HepG2 (cell line): ENCODE measurements around the gene CENPW. TPM values are rescaled to one million over a fixed set of nuclear protein-coding genes. Genes with fewer than 3 reads are reported as not detected.

Source experiments
- ATAC-seq: fragments of 200-7000 bp; cut with Tn5 transposase; 3 replicates; pipeline ENCODE4 v1.9.1; 2020; ENCODE audit warnings: mild to moderate bottlenecking, moderate library complexity
- BruUV-seq: library from RNA; stranded (reverse); fragments of 400-500 nt; replicated peaks from 2 replicates; lab custom pipeline; 2021; lab: Mats Ljungman, UMichigan
- CTCF ChIA-PET: fragments of 300-600 bp; formaldehyde crosslinking; extraction: SDS; loops from one replicate; lab custom pipeline; 2021; ENCODE audit warnings: low total read pairs, inconsistent platforms, low intra/inter-chr PET ratio; lab: Yijun Ruan, JAX
- POLR2A ChIA-PET: fragments of 350-600 bp; sonication (Branson Sonifier 250); formaldehyde crosslinking; loops from one replicate; lab custom pipeline; 2020; ENCODE audit warnings: antibody characterized with exemption, inconsistent platforms; lab: Yijun Ruan, JAX
- DNase-seq: peaks from one replicate; pipeline ENCODE4 v3.0.0-alpha.2; 2015; ENCODE audit warnings: low spot score
- FAIRE-seq: peaks from 3 replicates; lab custom pipeline; 2011; peaks lifted over from hg19 to GRCh38; lab: Jason Lieb, UNC
- H2AFZ ChIP-seq: one replicate; pipeline ENCODE4 v1.6.1; 2011; ENCODE audit warnings: low read length, inconsistent platforms
- H3K27ac ChIP-seq: fragments of 300-600 bp; 3 replicates; pipeline ENCODE4 v1.8.0; 2011; ENCODE audit warnings: mixed run types, mild to moderate bottlenecking, mixed read lengths, low read length, inconsistent platforms; ENCODE audit not compliant: insufficient read depth; ENCODE audit errors: extremely low read length
- H3K27me3 ChIP-seq, 2 experiments: fragments of 200-600 bp in 1 of 2; 2 replicates in 1 of 2; 3 replicates in 1 of 2; pipeline versions ENCODE4 v1.6.0 to v1.8.0; 2011; ENCODE audit warnings: low read length in 2 of 2, mild to moderate bottlenecking in 2 of 2, moderate library complexity in 2 of 2, inconsistent platforms in 1 of 2; ENCODE audit not compliant: insufficient read depth in 2 of 2, control insufficient read depth in 1 of 2
- H3K36me3 ChIP-seq, 2 experiments: fragments of 200-600 bp in 1 of 2; replicated peaks in 1 of 2; 2 replicates in 1 of 2; 3 replicates in 1 of 2; pipeline versions ENCODE4 v1.5.1 to v1.8.0; 2011; ENCODE audit warnings: low read length in 2 of 2, inconsistent platforms in 1 of 2; ENCODE audit not compliant: insufficient read depth in 2 of 2, control insufficient read depth in 1 of 2
- H3K4me1 ChIP-seq: 2 replicates; pipeline ENCODE4 v1.5.1; 2012; ENCODE audit warnings: low read length, inconsistent platforms; ENCODE audit not compliant: insufficient read depth
- H3K4me2 ChIP-seq: 2 replicates; pipeline ENCODE4 v1.6.0; 2011; ENCODE audit warnings: low read depth, low read length, inconsistent platforms
- H3K4me3 ChIP-seq, 3 experiments: fragments of 200-600 bp in 1 of 3; sonication (generic), shearing (Covaris generic) in 1 of 3; replicated peaks in 1 of 3; 2 replicates each; pipeline ENCODE4 v1.5.1; 2011 to 2016; ENCODE audit warnings: low read length in 3 of 3, inconsistent platforms in 2 of 3, low read depth in 2 of 3, mild to moderate bottlenecking in 2 of 3, control low read depth in 1 of 3, mixed read lengths in 1 of 3; ENCODE audit not compliant: insufficient read depth in 1 of 3
- H3K79me2 ChIP-seq: one replicate; pipeline ENCODE4 v1.6.1; 2011; ENCODE audit warnings: low read length, inconsistent platforms; ENCODE audit not compliant: insufficient read depth
- H3K9ac ChIP-seq: 2 replicates; pipeline ENCODE4 v1.6.0; 2011; ENCODE audit warnings: mild to moderate bottlenecking, low read depth, low read length, inconsistent platforms; ENCODE audit not compliant: insufficient read depth
- H3K9me3 ChIP-seq: 2 replicates; pipeline ENCODE4 v1.5.1; 2012; ENCODE audit warnings: mild to moderate bottlenecking, low read length
- H4K20me1 ChIP-seq: 2 replicates; pipeline ENCODE4 v1.6.0; 2011; ENCODE audit warnings: inconsistent platforms, mild to moderate bottlenecking, low read length, moderate library complexity; ENCODE audit not compliant: insufficient read depth
- ARID2 ChIP-seq: sonication (generic); formaldehyde crosslinking; IDR thresholded peaks from 2 replicates; pipeline ENCODE4 v1.8.1; 2022; ENCODE audit warnings: mild to moderate bottlenecking, missing genetic modification reagents, borderline replicate concordance
- BCL6 ChIP-seq: IDR thresholded peaks from 2 replicates; pipeline ENCODE4 v1.6.1; 2016; ENCODE audit warnings: missing genetic modification reagents, missing compliant biosample characterization
- BRD4 ChIP-seq: sonication (generic); formaldehyde crosslinking; IDR thresholded peaks from 2 replicates; pipeline ENCODE4 v1.4.0; 2020; ENCODE audit warnings: missing genetic modification reagents
- HHEX ChIP-seq: IDR thresholded peaks from 2 replicates; pipeline ENCODE4 v1.6.1; 2016; ENCODE audit warnings: control low read depth
- PPARG ChIP-seq: conservative IDR thresholded peaks from 2 replicates; pipeline ENCODE4 v1.6.1; 2016; ENCODE audit warnings: missing biosample characterization, missing genetic modification reagents
- YEATS2 ChIP-seq: sonication (generic); formaldehyde crosslinking; IDR thresholded peaks from 2 replicates; pipeline ENCODE4 v1.4.0; 2020; ENCODE audit warnings: missing genetic modification reagents, borderline replicate concordance
- ZNF775 ChIP-seq: sonication (generic); formaldehyde crosslinking; IDR thresholded peaks from 2 replicates; pipeline ENCODE4 v1.4.0; 2020; ENCODE audit warnings: missing genetic modification reagents, mild to moderate bottlenecking, moderate library complexity, borderline replicate concordance
- WGBS: methylation state at CpG from one replicate; pipeline ENCODE4 v1.1.6; 2017; ENCODE audit warnings: low lambda C conversion rate; 5-methylcytosine and 5-hydroxymethylcytosine counted together
- in situ Hi-C: cut with HindIII; loops from 2 replicates; pipeline ENCODE4 v1.10.0; 2017; ENCODE audit warnings: low pct_unique_long_range_greater_than_20kb; ENCODE audit not compliant: extremely low pct_ligation_motif_present
- intact Hi-C: fragments of 100-400 bp; cut with micrococcal nuclease; formaldehyde crosslinking; loops from one replicate; pipeline ENCODE4 v1.10.0; 2022; ENCODE audit not compliant: unreplicated experiment
- polyA plus RNA-seq, 8 experiments: library from polyadenylated mRNA; depleted of rRNA in 3 of 8; stranded (reverse) in 7 of 8; unstranded in 1 of 8; fragments of >200 nt; fragmentation: Illumina TruSeq in 4 of 8; extraction: Trizol in 4 of 8; gene quantifications; 2 replicates each; pipeline versions ENCODE4 v1.2.1 to v1.2.3, GENCODE V29; 2011 to 2016; ENCODE audit warnings: low read depth in 4 of 8, missing spikeins in 1 of 8, mixed read lengths in 1 of 8; ENCODE audit not compliant: insufficient read depth in 1 of 8
- total RNA-seq, 5 experiments: library from RNA; depleted of rRNA; stranded (reverse); fragments of >200 nt; fragmentation: Illumina TruSeq; extraction: Trizol; gene quantifications; 2 replicates each; pipeline ENCODE4 v1.2.3, GENCODE V29; 2016; ENCODE audit warnings: low read depth in 1 of 5
- TF ChIP-seq, protein P1 (sequence below): fragments of 450-650 bp; IDR thresholded peaks from 2 replicates; pipeline ENCODE4 v1.6.1; 2016
- TF ChIP-seq, protein P2 (sequence below): sonication (generic); formaldehyde crosslinking; IDR thresholded peaks from 2 replicates; pipeline ENCODE4 v1.5.0; 2020; ENCODE audit warnings: mild to moderate bottlenecking, missing genetic modification reagents, borderline replicate concordance
- TF ChIP-seq, protein P3 (sequence below): sonication (generic); formaldehyde crosslinking; IDR thresholded peaks from 2 replicates; pipeline ENCODE4 v1.5.1; 2020; ENCODE audit warnings: mild to moderate bottlenecking, missing genetic modification reagents, borderline replicate concordance

The CENPW gene
- total and polyA plus RNA-seq, 2 of the 13 experiments (the other 11 are each of a cell fraction or from before 2014, with no cell fraction given) = 8.6 to 94.7 TPM

DNA sequence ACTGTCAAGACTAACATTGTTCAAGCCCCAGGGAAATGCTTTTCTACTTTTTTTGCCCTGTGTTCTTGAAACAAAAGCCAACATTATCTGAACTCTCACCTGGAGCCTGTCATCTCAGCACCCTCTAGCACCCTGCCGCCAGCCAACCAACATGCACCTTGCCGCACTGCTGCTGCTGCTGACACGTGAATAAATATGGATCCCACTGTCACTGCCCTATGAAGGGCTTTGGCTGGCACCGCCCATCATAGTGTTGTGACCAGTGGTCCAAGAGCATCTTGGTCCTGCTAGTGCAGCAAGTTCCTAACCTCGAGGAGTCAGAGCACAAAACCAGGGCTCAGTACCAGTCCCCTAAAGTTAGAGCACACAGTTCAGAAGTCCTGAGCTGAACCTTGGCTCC is 41.6 kb downstream of the CENPW start:
- Histone ChIP-seq H3K27ac (no peak overlapping the region), H3K9ac (no peak overlapping the region), H3K4me1 (peaks cover 26% of the 10 kb centered on the region), H3K4me3 (no peak overlapping the region), H4K20me1 (no peaks in the 10 kb centered on the region), H3K4me2 (no peak overlapping the region), H3K36me3 (no peaks in the 10 kb centered on the region), H2AFZ (no peak overlapping the region), H3K79me2 (no peaks in the 10 kb centered on the region), H3K9me3 (peaks cover 7% of the 10 kb centered on the region; the same call in 1 of the 2 replicates), H3K27me3 (no peaks in the 10 kb centered on the region)
- ChIA-PET POLR2A (no interaction called here), CTCF (no interaction called here)
- FAIRE-seq (no peak), ATAC-seq (no peak), DNase-seq (no peak)
- BruUV-seq = no TSS peak
- WGBS = 87% methylated on average over 5 of the region's 5 CpGs
- in situ Hi-C loops = no loop called here
- intact Hi-C loops = no loop called here
- no peak for TF ChIP-seq ARID2 (CRISPR knock-in tag)
- no peak for TF ChIP-seq PPARG (CRISPR knock-in tag)

DNA sequence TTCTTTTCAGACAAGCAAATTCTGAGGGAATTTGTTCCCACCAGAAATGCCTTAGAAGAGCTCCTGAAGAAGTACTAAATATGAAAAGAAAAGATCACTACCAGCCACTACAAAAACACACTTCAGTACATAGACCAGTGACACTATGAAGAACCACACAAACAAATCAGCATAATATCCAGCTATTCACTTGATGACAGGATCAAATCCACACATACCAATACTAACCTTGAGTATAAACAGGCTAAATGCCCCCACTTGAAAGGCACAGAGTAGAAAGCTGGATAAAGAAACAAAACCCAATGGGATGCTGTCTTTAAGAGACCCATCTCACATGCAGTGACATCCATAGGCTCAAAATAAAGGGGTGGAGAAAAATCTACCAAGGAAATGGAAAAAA is 43.3 kb downstream of the CENPW start:
- CTCF ChIA-PET = no interaction called here
- ATAC-seq (no peak), DNase-seq (no peak), FAIRE-seq (no peak)
- POLR2A ChIA-PET = no interaction called here
- Histone ChIP-seq H3K4me3 (no peak overlapping the region), H3K9ac (no peak overlapping the region), H3K36me3 (no peaks in the 10 kb centered on the region), H3K9me3 (peaks cover 7% of the 10 kb centered on the region; the same call in 1 of the 2 replicates), H3K4me2 (no peak overlapping the region), H3K4me1 (peaks cover 18% of the 10 kb centered on the region), H3K27me3 (no peaks in the 10 kb centered on the region), H3K27ac (no peak overlapping the region), H4K20me1 (no peaks in the 10 kb centered on the region), H2AFZ (no peak overlapping the region), H3K79me2 (no peaks in the 10 kb centered on the region)
- in situ Hi-C loops = no loop called here
- TF ChIP-seq, protein P1, sequence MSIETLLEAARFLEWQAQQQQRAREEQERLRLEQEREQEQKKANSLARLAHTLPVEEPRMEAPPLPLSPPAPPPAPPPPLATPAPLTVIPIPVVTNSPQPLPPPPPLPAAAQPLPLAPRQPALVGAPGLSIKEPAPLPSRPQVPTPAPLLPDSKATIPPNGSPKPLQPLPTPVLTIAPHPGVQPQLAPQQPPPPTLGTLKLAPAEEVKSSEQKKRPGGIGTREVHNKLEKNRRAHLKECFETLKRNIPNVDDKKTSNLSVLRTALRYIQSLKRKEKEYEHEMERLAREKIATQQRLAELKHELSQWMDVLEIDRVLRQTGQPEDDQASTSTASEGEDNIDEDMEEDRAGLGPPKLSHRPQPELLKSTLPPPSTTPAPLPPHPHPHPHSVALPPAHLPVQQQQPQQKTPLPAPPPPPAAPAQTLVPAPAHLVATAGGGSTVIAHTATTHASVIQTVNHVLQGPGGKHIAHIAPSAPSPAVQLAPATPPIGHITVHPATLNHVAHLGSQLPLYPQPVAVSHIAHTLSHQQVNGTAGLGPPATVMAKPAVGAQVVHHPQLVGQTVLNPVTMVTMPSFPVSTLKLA = no peak
- TF ChIP-seq BCL6 (CRISPR knock-in tag) (no peak), YEATS2 (CRISPR knock-in tag) (no peak), HHEX (no peak), BRD4 (CRISPR knock-in tag) (no peak), ZNF775 (CRISPR knock-in tag) (no peak)
- TF ChIP-seq, protein P2, sequence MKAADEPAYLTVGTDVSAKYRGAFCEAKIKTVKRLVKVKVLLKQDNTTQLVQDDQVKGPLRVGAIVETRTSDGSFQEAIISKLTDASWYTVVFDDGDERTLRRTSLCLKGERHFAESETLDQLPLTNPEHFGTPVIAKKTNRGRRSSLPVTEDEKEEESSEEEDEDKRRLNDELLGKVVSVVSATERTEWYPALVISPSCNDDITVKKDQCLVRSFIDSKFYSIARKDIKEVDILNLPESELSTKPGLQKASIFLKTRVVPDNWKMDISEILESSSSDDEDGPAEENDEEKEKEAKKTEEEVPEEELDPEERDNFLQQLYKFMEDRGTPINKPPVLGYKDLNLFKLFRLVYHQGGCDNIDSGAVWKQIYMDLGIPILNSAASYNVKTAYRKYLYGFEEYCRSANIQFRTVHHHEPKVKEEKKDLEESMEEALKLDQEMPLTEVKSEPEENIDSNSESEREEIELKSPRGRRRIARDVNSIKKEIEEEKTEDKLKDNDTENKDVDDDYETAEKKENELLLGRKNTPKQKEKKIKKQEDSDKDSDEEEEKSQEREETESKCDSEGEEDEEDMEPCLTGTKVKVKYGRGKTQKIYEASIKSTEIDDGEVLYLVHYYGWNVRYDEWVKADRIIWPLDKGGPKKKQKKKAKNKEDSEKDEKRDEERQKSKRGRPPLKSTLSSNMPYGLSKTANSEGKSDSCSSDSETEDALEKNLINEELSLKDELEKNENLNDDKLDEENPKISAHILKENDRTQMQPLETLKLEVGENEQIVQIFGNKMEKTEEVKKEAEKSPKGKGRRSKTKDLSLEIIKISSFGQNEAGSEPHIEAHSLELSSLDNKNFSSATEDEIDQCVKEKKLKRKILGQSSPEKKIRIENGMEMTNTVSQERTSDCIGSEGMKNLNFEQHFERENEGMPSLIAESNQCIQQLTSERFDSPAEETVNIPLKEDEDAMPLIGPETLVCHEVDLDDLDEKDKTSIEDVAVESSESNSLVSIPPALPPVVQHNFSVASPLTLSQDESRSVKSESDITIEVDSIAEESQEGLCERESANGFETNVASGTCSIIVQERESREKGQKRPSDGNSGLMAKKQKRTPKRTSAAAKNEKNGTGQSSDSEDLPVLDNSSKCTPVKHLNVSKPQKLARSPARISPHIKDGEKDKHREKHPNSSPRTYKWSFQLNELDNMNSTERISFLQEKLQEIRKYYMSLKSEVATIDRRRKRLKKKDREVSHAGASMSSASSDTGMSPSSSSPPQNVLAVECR (CRISPR knock-in tag) = no peak
- TF ChIP-seq, protein P3, sequence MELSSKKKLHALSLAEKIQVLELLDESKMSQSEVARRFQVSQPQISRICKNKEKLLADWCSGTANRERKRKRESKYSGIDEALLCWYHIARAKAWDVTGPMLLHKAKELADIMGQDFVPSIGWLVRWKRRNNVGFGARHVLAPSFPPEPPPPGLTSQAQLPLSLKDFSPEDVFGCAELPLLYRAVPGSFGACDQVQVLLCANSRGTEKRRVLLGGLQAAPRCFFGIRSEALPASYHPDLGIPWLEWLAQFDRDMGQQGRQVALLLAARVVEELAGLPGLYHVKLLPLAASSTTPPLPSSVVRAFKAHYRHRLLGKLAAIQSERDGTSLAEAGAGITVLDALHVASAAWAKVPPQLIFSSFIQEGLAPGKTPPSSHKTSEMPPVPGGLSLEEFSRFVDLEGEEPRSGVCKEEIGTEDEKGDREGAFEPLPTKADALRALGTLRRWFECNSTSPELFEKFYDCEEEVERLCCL (CRISPR knock-in tag) = no peak
- BruUV-seq = no TSS peak
- intact Hi-C loops = no loop called here
